Mammary epithelial cell (primary cell): ENCODE results near the gene ANGPTL3.

Source experiments
- CTCF ChIP-seq, 2 donors: IDR thresholded peaks in 1 of 2; conservative IDR thresholded peaks in 1 of 2; 2 replicates each; pipeline ENCODE4 v1.5.1; 2011 to 2012; ENCODE audit warnings: inconsistent platforms in 2 of 2, low read length in 2 of 2, mild to moderate bottlenecking in 2 of 2, control low read depth in 1 of 2, low read depth in 1 of 2; ENCODE audit not compliant: insufficient read depth in 1 of 2; ENCODE audit errors: extremely low read depth in 1 of 2
- EZH2 ChIP-seq: IDR thresholded peaks from 2 replicates; pipeline ENCODE4 v1.6.1; 2012; ENCODE audit warnings: low read length, inconsistent platforms, borderline replicate concordance

- TF ChIP-seq CTCF (conservative IDR thresholded peaks at IDR 0.05 in 1 of 2, IDR thresholded peaks at IDR 0.05 in 1 of 2; ENCODE audit: extremely low read depth in 1 of 2, insufficient read depth in 1 of 2, low read depth in 1 of 2, low read length in 2 of 2) (no peak), EZH2 (no peak)
Measured at GRCh38 chr1:62601457-62601856, 4.1 kb downstream of the ANGPTL3 start.
